Breast epithelium (tissue), 3 donors: ENCODE measurements around the gene NELL1.

ENCODE experiments used
- POLR2A ChIP-seq: fragments of 450-650 bp; IDR thresholded peaks from one replicate; pipeline ENCODE4 v1.6.1; 2016; ENCODE audit warnings: antibody characterized with exemption, mild to moderate bottlenecking, moderate library complexity
- POLR2AphosphoS5 ChIP-seq, 3 donors: sonication (generic); formaldehyde crosslinking; IDR thresholded peaks; one replicate each; pipeline ENCODE4 v1.6.1; 2017; ENCODE audit warnings: antibody characterized with exemption in 3 of 3

DNA sequence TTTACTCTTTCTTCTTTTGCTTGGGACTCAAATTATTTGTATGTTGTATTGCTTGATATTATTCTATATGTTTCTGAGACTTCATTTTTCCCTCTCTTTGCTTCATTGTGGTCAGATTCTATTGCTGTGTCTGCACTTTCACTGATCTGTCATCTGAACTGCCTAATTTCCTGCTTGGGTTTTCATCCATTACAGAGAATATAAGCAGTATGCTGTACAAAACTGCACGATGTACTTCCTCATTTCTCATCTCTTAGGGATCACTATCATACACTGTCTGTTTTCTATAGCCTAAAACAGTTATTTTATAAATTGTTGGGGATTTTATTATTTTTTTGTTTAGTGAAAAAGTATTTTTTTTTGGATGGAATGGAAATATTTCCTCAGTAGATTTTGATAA lies 786.8 kb downstream of the NELL1 start:
- TF ChIP-seq POLR2A: no peak
- TF ChIP-seq POLR2AphosphoS5 (IDR thresholded peaks at IDR 0.05): no peak
